NOMO-1 treated with DMSO at 0.1 percent for 48 hours (cell line): Measurements from ENCODE around the gene UBE2S.

Experiments
- DNase-seq: peaks from one replicate; lab custom pipeline; 2025; ENCODE audit not compliant: unreplicated experiment; lab: John Stamatoyannopoulos, UW

The UBE2S gene

DNA sequence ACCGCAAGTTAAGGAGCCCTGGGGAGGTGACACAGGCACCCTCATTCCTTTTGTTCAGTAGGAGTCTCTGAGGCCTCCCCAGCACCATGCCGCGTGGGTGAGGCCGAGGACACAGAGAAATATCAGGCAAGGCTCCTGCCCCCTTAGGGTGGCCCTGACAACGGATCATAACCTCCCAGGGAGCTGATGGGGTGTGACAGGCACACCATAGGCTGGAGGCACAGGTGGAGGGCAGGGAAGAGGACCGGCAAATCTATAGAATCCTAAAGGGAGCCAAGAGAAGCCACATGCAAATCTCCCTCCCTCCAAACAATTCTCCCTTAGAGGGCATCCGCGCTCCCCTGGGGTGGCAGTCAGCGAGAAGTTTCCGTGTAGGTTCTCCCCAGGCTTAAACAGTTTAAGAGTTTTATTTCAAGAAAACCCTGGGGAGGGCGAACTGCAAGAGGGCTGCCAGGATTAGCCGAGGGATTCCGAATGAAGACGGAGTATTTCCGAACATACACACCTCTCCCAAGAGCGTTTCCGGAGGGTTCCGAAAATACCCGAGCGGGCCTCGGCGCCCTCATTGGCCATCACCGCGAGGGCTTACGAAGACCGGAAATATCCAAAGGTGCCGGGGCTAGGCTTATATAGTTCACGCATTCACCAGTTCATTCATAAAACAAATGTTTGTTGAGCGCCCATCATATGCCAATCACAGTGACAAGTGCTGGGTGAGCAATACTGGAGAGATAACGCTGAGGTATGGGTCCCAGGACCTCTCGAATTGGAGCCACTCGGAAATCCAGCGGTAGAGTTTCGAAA is 22.5 kb downstream of the UBE2S start:
- DNase-seq = peak; percentile 92

DNA sequence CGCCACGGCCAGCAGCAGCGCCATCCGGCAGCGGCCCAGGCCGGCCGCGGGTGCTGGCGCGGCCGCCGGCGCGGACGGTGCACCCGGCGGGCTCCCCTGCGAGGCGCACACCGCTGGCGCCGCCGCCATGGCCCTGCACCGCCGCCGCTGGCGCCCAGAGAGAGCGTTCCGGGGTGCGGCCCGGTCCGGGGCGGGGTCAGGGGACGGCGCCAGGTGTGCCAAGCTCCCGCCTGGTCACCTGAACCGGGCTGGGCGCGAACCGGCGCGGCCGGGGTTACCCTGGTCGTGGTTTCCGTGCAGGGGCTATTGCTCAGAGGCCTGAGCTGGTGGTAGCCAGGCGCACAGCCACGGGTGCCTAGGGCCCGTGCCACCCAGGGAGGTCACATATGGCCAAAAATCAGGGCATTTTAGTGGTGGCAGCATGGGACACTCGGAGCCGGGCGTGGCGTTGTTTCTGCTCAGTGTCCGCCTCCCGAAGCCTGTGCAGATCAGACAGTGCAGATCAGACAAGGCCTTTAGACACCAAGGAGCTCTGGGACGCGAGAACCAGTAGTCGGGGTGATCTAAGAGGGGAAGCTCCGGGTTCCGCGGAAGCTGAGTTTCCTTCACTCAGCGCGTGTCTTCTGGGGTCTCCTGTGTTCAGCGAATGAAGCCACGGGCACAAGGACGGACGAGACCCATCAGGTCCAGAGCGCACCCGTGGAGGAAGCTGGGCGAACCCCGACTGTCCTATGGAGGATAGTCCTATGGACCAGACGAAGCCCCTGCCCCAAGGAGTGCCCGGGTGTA is 23.3 kb downstream of the UBE2S start, which contains the start of gene TMEM238:
Gene TMEM238 (minus strand): TSS at position 162 of the 789 bp plus-strand sequence. CDS start 33 bp downstream, at position 129.
- DNase-seq = peak; percentile 50

- DNase-seq = peak; percentile 56
Observed at GRCh38 chr19:55383279-55384130, 24.1 kb downstream of the UBE2S start.

DNA sequence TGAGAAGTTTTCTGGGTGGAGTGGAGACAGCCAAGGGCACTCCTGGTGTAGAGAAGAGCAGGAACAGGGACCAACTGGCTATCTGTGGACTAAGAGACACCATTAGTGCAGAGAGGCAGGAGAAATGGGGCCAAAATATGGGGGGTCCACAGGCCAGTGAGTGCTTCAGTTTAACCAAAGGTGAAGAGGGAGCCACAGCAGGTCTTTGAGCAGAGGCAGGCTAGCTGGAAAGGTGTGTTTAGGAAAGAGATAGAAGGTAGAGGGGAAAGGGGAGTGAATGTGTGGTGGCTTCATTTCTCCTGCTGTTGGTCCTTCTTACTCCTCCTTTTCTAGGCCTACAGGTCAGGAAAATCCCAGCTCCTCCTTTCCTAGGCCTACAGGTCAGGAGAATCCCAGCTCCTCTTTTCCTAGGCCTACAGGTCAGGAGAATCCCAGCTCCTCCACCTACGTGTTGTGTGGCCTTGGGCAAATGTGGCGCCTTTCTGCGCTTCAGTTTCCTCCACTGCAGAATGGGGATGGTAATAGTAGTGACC is 25.0 kb downstream of the UBE2S start:
- DNase-seq = no peak

- no peak for DNase-seq
Observed at GRCh38 chr19:55382013-55382412, 25.6 kb downstream of the UBE2S start.

GRCh38 chr19:55379174-55379573 is 28.4 kb downstream of the UBE2S start:
- no peak for DNase-seq

DNA sequence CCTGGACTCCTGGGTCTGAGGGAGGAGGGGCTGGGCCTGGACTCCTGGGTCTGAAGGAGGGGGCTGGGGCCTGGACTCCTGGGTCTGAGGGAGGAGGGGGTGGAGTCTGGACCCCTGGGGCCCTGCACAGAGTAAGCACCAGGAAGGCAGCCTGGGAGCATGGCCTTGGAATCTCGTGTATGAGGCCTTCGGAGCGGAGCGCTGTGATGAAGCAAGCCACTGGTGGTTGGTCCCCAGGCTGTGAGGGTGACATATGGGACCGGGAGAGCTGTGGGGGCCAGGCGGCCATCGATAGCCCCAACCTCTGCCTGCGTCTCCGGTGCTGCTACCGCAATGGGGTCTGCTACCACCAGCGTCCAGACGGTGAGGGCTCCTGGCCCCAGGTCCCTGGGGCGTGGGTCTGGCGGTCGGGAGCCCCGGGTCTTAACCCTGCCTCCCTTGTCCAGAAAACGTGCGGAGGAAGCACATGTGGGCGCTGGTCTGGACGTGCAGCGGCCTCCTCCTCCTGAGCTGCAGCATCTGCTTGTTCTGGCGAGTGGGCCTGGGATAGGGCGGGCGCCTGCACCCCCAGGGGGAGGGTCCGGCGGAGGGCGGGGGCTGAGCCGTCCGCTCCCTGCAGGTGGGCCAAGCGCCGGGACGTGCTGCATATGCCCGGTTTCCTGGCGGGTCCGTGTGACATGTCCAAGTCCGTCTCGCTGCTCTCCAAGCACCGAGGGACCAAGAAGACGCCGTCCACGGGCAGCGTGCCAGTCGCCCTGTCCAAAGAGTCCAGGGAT is 30.0 kb downstream of the UBE2S start:
- no peak for DNase-seq

DNA sequence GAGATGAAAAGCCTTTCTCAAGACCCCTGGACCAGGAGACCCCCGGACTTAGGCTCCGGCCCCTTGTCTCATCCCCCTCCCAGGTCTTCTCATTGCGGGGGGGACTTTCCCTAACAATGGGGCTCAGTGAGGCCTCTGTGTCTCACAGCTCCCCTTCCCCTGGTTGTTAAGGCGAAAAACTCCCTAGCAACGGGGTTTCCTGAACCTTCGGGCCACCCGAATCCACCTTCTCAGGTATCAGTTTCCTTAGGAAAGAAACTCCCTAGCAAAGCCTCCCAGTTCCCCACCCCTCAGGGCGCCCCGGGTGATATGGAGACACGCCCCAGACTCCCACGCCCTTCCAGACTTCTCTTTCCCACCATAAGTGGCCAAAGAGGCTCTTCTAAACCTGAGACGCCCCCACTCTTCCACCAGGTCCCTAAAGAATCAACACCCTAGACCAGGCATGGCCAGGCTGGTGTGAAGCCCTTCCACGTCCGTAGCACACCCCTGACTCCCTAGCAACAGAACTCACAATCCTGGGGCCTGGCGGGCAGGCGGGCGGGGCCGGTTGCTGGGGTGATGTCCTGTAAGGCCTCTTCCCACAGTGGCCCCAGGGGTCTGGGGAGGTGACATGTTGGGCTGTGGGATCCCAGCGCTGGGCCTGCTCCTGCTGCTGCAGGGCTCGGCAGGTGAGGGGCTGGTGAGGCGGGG is 31.2 kb downstream of the UBE2S start, which contains the start of gene TMEM190:
Gene TMEM190 (plus strand): TSS at position 586 of the 693 bp plus-strand sequence. CDS start 28 bp downstream, at position 614.
- DNase-seq = no peak

GRCh38 chr19:55373993-55374757 is 33.4 kb downstream of the UBE2S start:
- DNase-seq = no peak

DNA sequence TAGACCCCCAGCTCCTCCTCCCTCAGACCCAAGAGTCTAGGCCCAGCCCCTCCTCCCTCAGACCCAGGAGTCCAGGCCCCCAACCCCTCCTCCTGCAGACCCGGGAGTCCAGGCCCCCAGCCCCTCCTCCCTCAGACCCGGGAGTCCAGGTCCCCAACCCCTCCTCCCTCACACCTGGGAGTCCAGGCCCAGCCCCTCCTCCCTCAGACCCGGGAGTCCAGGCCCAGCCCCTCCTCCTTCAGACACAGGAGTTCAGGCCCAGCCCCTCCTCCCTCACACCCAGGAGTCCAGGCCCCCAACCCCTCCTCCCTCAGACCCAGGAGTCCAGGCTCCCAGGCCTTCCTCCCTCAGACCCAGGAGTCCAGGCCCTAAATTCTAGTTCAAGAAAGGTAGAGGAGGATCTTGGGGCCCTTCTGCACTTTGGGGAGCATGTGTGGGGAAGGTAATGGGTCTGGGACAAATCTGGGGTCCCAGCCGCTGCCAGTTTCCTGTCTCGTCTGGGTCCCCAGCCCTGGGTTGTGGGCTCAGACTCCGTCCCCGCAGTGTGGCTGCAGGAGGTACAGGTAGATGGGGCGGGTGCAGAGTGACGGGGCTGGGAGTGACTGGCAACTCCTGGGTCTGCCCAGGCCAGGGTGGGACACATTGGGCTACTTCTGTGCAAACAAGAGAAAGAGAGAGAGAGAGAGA is 34.1 kb downstream of the UBE2S start:
- DNase-seq = no peak

DNA sequence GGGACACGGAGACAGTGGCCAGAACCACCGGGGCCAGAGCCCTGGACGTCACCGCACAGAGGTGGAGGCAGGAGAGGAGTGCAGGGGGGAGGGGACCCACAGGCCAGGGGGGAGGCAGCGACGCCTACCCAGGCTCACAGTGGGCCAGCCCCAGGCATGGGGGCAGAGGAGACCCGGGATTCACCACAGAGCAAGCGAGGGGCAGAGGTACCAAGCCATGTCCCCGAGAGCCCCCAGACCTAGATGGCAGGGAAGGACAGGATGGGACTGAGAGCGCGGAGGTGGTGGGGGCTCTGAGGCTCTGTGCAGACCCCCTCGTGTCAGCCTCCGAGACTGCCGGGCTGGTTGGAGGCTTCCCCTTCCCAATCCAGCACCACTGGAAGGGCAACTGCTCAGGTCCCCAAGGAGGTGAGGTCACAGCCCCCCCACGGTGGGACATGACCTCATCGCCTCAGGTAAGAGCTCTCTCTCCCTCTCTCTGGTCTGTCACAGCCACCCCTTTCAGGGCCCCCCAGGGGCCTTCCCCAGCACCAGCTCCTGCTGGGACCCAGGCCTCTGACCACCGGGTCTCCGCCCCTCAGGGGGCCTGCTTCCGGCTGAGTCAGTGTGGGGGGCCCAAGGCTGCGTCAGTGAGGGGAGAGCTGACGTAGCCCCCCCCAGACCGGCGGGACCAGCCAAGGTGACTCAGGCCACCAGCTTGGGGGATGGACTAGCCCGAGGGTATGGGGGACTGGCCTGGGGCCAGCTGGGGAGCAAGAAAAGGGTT is 35.1 kb downstream of the UBE2S start:
- no peak for DNase-seq

DNA sequence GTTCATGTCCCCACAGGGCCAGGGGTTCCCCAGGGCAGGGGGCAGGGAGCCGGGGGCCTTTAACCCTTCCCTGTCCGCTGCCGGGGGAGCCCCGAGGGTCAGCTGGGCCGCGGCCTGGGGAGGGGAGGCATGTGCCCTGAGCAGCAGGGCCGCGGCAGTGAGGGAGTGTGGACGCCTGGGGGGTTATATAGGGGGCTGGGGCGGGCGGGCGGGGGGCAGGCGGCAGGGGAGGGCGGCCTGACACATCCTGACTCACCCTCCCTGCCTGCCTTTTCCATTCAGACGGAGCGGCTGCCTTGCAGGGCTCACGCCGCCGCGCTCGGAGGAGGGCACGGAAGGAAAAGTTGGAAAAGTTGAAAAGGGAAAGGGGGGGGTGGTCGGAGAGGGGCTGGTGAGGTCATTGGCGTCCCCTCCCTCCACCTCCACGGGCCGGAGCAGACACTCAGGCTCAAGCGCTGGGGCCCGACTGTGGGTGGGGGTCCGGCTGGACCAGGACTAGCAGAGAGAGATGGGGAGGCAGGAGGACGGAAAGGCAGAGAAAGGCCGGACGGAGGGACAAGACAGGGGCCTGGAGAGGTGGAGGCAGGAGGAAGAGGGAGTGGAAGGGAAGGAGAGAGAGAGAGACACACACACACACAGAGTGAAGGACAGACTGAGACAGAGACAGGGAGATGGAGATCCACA is 37.1 kb downstream of the UBE2S start, which contains the start of gene IL11:
Gene IL11 (minus strand): TSS at position 159 of the 684 bp plus-strand sequence. CDS start 153 bp downstream, at position 6.
- no peak for DNase-seq

GRCh38 chr19:55369653-55370304 is 37.8 kb downstream of the UBE2S start:
- no peak for DNase-seq

- DNase-seq = no peak
Observed at GRCh38 chr19:55368701-55369563, 38.7 kb downstream of the UBE2S start.

GRCh38 chr19:55368106-55368505 is 39.5 kb downstream of the UBE2S start:
- no peak for DNase-seq
